ENCODE results near the gene ANKRD13B.

ANKRD13B gene

GRCh38 chr17:29613856-29614255 is 20.9 kb downstream of the ANKRD13B start:
- Histone ChIP-seq H3K36me3 (ENCODE audit: control insufficient read depth in 2 of 2, insufficient read depth in 1 of 2, low read length in 2 of 2) (peaks cover 0 to 44% of the 10 kb centered on the region in 2 experiments; a peak in 1 of 3 replicates), H3K9me3 (ENCODE audit: control insufficient read depth, insufficient read depth, low read depth, low read length) (no peaks in the 10 kb centered on the region), H3K27ac (ENCODE audit: extremely low read depth, low read depth, low read length) (no peak overlapping the region), H3K4me3 (ENCODE audit: low read depth, low read length) (no peak overlapping the region), H3K4me1 (ENCODE audit: control insufficient read depth, insufficient read depth, low read length) (no peaks in the 10 kb centered on the region)
- CTCF ChIA-PET: interaction anchor here (0.6 to 1.1 kb wide), 3 partner anchors 21 to 454 kb away, joined by 3 to 5 read pairs (median 4); partner anchors contain the start of gene ANKRD13B
- POLR2A ChIA-PET: no interaction called here
- TF ChIP-seq ZNF585B (tag by site-specific recombination; IDR thresholded peaks at IDR 0.05): no peak
- TF ChIP-seq GLIS1 (tag by site-specific recombination; IDR thresholded peaks at IDR 0.05): no peak
- no peak for TF ChIP-seq HOXD13 (CRISPR knock-in tag; IDR thresholded peaks at IDR 0.05; ENCODE audit: borderline replicate concordance)
- TF ChIP-seq HOXA7 (CRISPR knock-in tag; IDR thresholded peaks at IDR 0.05; ENCODE audit: borderline replicate concordance): no peak
- TF ChIP-seq, protein P1, sequence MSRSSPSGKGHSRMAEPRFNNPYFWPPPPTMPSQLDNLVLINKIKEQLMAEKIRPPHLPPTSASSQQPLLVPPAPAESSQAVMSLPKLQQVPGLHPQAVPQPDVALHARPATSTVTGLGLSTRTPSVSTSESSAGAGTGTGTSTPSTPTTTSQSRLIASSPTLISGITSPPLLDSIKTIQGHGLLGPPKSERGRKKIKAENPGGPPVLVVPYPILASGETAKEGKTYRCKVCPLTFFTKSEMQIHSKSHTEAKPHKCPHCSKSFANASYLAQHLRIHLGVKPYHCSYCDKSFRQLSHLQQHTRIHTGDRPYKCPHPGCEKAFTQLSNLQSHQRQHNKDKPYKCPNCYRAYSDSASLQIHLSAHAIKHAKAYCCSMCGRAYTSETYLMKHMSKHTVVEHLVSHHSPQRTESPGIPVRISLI (tag by site-specific recombination; IDR thresholded peaks at IDR 0.05): no peak
- no peak for TF ChIP-seq ZNF398 (tag by site-specific recombination; IDR thresholded peaks at IDR 0.05)
- no peak for TF ChIP-seq ZNF510 (tag by site-specific recombination; IDR thresholded peaks at IDR 0.05; ENCODE audit: insufficient replicate concordance)
- TF ChIP-seq ZNF639 (tag by site-specific recombination; IDR thresholded peaks at IDR 0.05): no peak
- no peak for TF ChIP-seq ZBTB10 (tag by site-specific recombination; IDR thresholded peaks at IDR 0.05)
- TF ChIP-seq ZSCAN30 (tag by site-specific recombination; IDR thresholded peaks at IDR 0.05): no peak
- no peak for TF ChIP-seq ZNF514 (tag by site-specific recombination; IDR thresholded peaks at IDR 0.05)

DNA sequence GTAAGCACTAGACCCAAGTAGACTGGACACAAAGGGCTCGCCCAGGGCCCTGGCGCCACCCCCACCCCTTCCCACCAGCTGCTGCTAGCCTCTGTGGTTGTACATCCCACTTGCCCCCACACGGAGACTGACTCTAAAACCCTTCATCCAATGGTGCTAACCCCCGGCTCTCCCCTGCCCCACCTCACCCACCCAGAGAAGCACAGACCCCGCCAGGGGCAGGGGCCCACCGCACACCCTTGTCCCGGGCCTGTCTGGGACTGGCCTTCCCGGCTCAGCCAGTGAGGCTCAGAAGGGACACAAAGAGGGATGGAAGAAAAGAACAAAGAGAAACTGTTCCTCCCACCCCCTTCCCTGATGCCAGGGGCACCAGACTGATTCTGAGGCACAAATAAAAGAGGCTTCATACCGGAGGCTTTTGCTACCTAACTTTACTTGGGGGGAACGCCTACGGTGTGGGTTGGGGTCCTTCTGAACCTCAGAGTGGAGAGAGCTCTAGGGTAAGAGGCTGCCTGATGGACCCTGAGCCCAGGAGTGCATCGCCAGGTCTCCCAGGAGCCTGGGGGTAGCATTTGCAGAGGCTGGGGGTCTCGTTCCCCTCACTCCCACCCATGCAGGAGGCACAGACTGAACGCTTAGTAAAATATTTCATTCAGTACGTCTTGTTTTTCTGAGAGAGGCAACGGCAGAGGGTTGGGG is 21.6 kb downstream of the ANKRD13B start:
- Histone ChIP-seq H3K4me1 (ENCODE audit: control insufficient read depth, insufficient read depth, low read length) (no peaks in the 10 kb centered on the region), H3K9me3 (ENCODE audit: control insufficient read depth, insufficient read depth, low read depth, low read length) (no peaks in the 10 kb centered on the region), H3K4me3 (ENCODE audit: low read depth, low read length) (no peak overlapping the region), H3K36me3 (ENCODE audit: control insufficient read depth in 2 of 2, insufficient read depth in 1 of 2, low read length in 2 of 2) (peaks cover 0 to 37% of the 10 kb centered on the region in 2 experiments; a peak in 1 of 3 replicates), H3K27ac (ENCODE audit: extremely low read depth, low read depth, low read length) (peak overlapping the region; percentile 18; the same call in 1 of the 2 replicates)
- POLR2A ChIA-PET: no interaction called here
- CTCF ChIA-PET: interaction anchor here (0.6 to 1.4 kb wide), 3 partner anchors 20 to 454 kb away, joined by 3 to 5 read pairs (median 5); no protein-coding TSS in a partner anchor
- TF ChIP-seq EGR2 (tag by site-specific recombination; IDR thresholded peaks at IDR 0.05; ENCODE audit: low read depth): 0 out of 2 replicates have a peak, but pooled peaks have one; percentile 14
- no peak for TF ChIP-seq PRDM1 (tag by site-specific recombination; IDR thresholded peaks at IDR 0.05)
- peak; percentile 22; the same call in 1 of the 2 replicates for TF ChIP-seq ZFHX2 (tag by site-specific recombination; conservative IDR thresholded peaks at IDR 0.05)
- no peak for TF ChIP-seq HIC1 (tag by site-specific recombination; IDR thresholded peaks at IDR 0.05)
